ENCODE data around the gene DCC.

Gene DCC

DNA sequence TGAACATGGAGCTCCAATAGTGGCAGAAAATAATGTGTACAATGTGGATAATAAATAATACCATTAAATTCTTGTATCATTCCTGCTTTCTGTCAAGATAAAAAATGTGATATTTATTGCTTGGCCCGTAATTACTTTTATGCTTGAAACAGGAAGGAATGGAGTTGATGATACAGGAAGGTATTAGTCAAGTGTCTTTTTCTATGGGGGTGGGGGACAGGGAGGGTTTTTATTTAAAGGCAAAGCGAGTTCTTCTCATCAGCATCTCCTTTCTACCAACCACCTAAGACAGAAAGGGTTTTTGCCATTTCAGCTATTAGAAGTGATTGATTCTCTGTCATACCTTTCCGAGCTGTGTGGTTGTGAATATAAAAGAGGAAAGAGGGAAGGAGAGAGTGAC lies 135.3 kb downstream of the DCC start:
- no peak overlapping the region for H3K4me3 ChIP-seq (ENCODE audit: insufficient read depth, low read depth, low read length, poor library complexity, severe bottlenecking)
- no peaks in the 10 kb centered on the region for H3K36me3 ChIP-seq (ENCODE audit: control insufficient read depth, insufficient read depth, low read length)
- DNase-seq = no peak
- no peaks in the 10 kb centered on the region for H3K9me3 ChIP-seq (ENCODE audit: control insufficient read depth, low read length)
- H3K27ac ChIP-seq (ENCODE audit: insufficient read depth, low read length, poor library complexity, severe bottlenecking) = no peak overlapping the region
- no peaks in the 10 kb centered on the region for H3K4me1 ChIP-seq (ENCODE audit: control insufficient read depth, insufficient read depth, low read length, poor library complexity, severe bottlenecking)
- no peaks in the 10 kb centered on the region for H3K27me3 ChIP-seq (replicated peaks; ENCODE audit: control insufficient read depth, insufficient read depth, low read length, poor library complexity, severe bottlenecking)

DNA sequence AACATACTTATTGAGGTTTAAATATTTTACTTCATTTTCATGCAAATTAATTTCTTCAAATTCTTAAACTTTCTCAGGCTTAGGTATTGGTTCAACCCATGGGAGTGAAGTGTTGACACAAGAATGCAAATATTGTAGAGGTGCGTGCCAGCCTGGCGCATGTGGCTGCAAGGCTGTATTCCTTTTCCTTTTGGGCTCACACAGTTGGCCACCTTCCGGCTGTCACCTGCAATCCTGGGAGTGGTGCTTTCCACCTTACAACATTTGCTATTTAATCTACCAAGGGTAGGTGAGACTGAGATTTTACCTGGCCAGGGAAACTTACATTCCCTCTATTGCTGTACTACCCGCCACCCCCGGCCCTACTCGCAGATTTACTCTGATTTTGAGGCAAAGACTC lies 141.1 kb downstream of the DCC start:
- Histone ChIP-seq H3K9me3 (ENCODE audit: control insufficient read depth, low read length) (no peaks in the 10 kb centered on the region), H3K36me3 (ENCODE audit: control insufficient read depth, insufficient read depth, low read length) (no peaks in the 10 kb centered on the region), H3K27me3 (replicated peaks; ENCODE audit: control insufficient read depth, insufficient read depth, low read length, poor library complexity, severe bottlenecking) (no peaks in the 10 kb centered on the region), H3K27ac (ENCODE audit: insufficient read depth, low read length, poor library complexity, severe bottlenecking) (no peak overlapping the region), H3K4me1 (ENCODE audit: control insufficient read depth, insufficient read depth, low read length, poor library complexity, severe bottlenecking) (no peaks in the 10 kb centered on the region), H3K4me3 (ENCODE audit: insufficient read depth, low read depth, low read length, poor library complexity, severe bottlenecking) (no peak overlapping the region)
- no peak for DNase-seq

DNA sequence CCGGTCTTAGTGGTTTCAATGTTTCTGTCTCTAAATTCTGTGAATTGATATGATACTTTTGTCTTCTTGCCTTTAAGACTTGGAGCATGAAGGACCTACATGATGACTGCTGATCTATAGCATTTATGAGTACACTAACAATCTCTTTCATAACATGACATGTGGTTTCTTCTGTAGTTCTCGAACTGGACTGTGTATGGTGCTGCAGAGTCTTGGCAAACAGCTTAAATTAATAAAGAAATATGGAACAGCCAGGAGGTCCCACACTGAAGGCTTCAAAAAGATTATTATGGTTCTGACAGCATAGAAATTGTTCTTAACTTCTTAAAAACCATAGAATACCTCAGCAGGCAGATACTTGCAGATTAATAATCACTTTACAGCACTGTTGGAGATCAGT lies 145.0 kb downstream of the DCC start:
- Histone ChIP-seq H3K27ac (ENCODE audit: insufficient read depth, low read length, poor library complexity, severe bottlenecking) (no peak overlapping the region), H3K4me1 (ENCODE audit: control insufficient read depth, insufficient read depth, low read length, poor library complexity, severe bottlenecking) (no peaks in the 10 kb centered on the region), H3K36me3 (ENCODE audit: control insufficient read depth, insufficient read depth, low read length) (no peaks in the 10 kb centered on the region), H3K9me3 (ENCODE audit: control insufficient read depth, low read length) (no peaks in the 10 kb centered on the region), H3K4me3 (ENCODE audit: insufficient read depth, low read depth, low read length, poor library complexity, severe bottlenecking) (no peak overlapping the region), H3K27me3 (replicated peaks; ENCODE audit: control insufficient read depth, insufficient read depth, low read length, poor library complexity, severe bottlenecking) (no peaks in the 10 kb centered on the region)
- no peak for DNase-seq

DNA sequence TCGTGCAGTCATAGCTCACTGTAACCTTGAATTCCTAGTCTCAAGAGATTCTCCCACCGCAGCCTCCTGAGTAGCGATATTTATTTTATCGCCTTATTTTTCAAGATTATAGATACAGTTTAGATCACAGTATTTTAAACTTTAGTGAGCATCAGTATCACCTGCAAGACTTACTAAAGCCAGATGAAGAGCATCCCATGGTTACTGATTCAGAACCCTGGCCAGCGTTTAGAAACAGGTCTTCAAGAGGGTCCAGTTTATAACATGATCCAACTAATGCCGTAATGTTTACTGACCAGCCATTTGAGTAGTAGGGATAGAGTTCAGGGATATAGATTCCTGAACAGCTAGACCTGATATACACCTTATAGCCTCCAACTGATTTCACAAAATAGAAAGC lies 146.1 kb downstream of the DCC start:
- Histone ChIP-seq H3K27ac (ENCODE audit: insufficient read depth, low read length, poor library complexity, severe bottlenecking) (no peak overlapping the region), H3K4me3 (ENCODE audit: insufficient read depth, low read depth, low read length, poor library complexity, severe bottlenecking) (no peak overlapping the region), H3K4me1 (ENCODE audit: control insufficient read depth, insufficient read depth, low read length, poor library complexity, severe bottlenecking) (no peaks in the 10 kb centered on the region), H3K36me3 (ENCODE audit: control insufficient read depth, insufficient read depth, low read length) (no peaks in the 10 kb centered on the region), H3K9me3 (ENCODE audit: control insufficient read depth, low read length) (no peaks in the 10 kb centered on the region), H3K27me3 (replicated peaks; ENCODE audit: control insufficient read depth, insufficient read depth, low read length, poor library complexity, severe bottlenecking) (no peaks in the 10 kb centered on the region)
- DNase-seq = no peak

DNA sequence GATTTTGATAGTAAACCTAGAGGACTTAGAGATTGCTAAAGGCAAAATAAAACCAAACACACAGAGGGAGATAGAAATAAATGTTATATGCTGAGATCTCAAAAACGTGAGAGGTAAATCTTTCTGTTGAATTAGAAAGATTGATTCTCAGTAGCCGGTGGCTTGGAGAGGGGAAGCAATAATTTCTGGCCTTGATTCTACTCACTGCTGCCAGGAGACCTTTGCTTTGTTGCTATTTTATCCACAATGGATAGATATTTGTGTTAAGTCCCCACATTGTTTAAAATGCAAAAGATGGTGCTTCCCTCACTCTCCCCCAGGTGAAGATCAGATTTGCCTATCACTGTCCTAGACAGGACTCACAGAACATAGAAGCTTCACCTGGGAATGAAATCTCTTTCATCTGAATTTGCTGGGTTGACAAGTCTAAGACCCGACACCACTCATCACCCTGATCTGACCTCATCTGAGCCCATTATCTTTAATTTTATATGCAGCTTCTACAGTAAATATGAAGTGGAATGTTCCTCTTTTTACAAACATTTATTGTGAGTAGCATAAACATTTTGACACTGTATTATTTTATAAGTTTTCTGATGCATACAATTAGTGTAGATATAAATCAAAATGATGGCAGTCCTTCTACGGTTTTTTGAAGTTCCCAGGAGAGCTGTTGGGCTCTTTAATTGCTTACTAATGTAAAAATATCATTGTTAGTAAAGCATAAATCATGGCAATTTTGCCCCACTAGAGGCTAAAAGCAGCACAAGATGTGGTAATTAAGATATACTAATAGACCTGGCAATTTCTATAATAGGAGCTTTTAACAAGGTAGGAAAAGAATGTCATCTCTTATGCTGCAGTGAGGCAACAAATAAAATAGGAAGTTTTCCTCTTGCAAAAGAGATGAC lies 149.7 kb downstream of the DCC start:
- Histone ChIP-seq H3K36me3 (ENCODE audit: control insufficient read depth, insufficient read depth, low read length) (no peaks in the 10 kb centered on the region), H3K27ac (ENCODE audit: insufficient read depth, low read length, poor library complexity, severe bottlenecking) (no peak overlapping the region), H3K27me3 (replicated peaks; ENCODE audit: control insufficient read depth, insufficient read depth, low read length, poor library complexity, severe bottlenecking) (no peaks in the 10 kb centered on the region), H3K9me3 (ENCODE audit: control insufficient read depth, low read length) (no peaks in the 10 kb centered on the region), H3K4me3 (ENCODE audit: insufficient read depth, low read depth, low read length, poor library complexity, severe bottlenecking) (no peak overlapping the region), H3K4me1 (ENCODE audit: control insufficient read depth, insufficient read depth, low read length, poor library complexity, severe bottlenecking) (no peaks in the 10 kb centered on the region)
- DNase-seq = no peak

DNA sequence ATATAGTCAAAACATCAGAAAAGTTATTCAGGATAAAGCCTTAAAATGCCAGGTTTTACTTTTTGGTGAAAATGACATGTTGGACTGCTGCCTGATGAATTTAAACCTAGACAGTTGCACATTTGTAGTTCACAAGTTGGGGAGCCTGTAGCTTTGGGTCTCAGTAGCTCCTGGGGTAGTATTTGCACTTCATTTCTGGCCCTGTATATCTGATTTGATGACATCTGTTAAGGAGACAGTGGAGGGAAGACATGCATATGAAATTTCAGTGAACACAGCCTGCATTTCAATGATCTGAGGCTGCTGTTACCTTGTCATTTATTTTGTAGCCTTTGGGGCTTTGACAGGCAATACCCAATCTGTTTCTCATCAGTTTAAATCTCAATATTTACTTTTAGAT lies 156.4 kb downstream of the DCC start:
- no peak overlapping the region for H3K27ac ChIP-seq (ENCODE audit: insufficient read depth, low read length, poor library complexity, severe bottlenecking)
- H3K36me3 ChIP-seq (ENCODE audit: control insufficient read depth, insufficient read depth, low read length) = no peaks in the 10 kb centered on the region
- no peak for DNase-seq
- H3K9me3 ChIP-seq (ENCODE audit: control insufficient read depth, low read length) = no peaks in the 10 kb centered on the region
- no peaks in the 10 kb centered on the region for H3K4me1 ChIP-seq (ENCODE audit: control insufficient read depth, insufficient read depth, low read length, poor library complexity, severe bottlenecking)
- no peak overlapping the region for H3K4me3 ChIP-seq (ENCODE audit: insufficient read depth, low read depth, low read length, poor library complexity, severe bottlenecking)
- no peaks in the 10 kb centered on the region for H3K27me3 ChIP-seq (replicated peaks; ENCODE audit: control insufficient read depth, insufficient read depth, low read length, poor library complexity, severe bottlenecking)

DNA sequence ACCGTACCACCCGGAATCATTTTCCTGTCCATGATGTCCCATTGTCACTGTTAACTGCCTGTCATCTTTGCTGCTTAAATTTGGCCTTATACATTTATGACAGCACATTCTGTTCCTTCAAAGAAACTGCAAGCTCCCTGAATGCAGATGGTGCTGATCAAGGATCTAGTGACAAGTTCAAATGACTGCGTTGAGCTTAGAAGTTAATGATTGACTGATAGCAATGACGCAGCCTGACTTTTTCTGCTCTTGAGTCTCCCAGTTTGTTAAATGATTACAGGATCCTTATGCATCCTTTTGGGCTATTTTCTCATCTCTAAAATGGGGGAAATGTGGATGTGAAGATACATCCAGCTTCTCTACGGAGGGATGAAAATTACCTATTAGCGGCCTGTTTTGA lies 159.0 kb downstream of the DCC start:
- no peaks in the 10 kb centered on the region for H3K36me3 ChIP-seq (ENCODE audit: control insufficient read depth, insufficient read depth, low read length)
- no peaks in the 10 kb centered on the region for H3K9me3 ChIP-seq (ENCODE audit: control insufficient read depth, low read length)
- no peaks in the 10 kb centered on the region for H3K27me3 ChIP-seq (replicated peaks; ENCODE audit: control insufficient read depth, insufficient read depth, low read length, poor library complexity, severe bottlenecking)
- DNase-seq = no peak
- no peak overlapping the region for H3K4me3 ChIP-seq (ENCODE audit: insufficient read depth, low read depth, low read length, poor library complexity, severe bottlenecking)
- no peak overlapping the region for H3K27ac ChIP-seq (ENCODE audit: insufficient read depth, low read length, poor library complexity, severe bottlenecking)
- H3K4me1 ChIP-seq (ENCODE audit: control insufficient read depth, insufficient read depth, low read length, poor library complexity, severe bottlenecking) = no peaks in the 10 kb centered on the region

DNA sequence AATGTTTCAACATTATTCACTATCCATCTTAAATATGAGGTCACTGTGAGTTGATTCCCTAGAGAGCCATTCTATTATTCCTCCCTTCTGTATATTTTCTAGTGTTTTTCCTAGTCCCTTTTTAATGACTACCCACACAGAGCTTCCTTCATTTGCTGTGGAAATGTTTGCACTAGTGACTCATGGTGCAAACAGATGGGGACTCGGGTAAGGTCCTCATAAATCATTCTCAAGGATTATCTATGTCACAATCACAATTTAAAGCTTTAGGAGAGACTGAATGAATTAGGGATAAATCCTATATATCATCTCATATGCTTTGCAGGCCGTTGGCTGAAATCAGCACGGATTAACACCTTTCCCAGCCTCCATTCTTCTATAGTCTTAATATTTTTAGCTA lies 159.6 kb downstream of the DCC start:
- no peak overlapping the region for H3K27ac ChIP-seq (ENCODE audit: insufficient read depth, low read length, poor library complexity, severe bottlenecking)
- H3K36me3 ChIP-seq (ENCODE audit: control insufficient read depth, insufficient read depth, low read length) = no peaks in the 10 kb centered on the region
- H3K9me3 ChIP-seq (ENCODE audit: control insufficient read depth, low read length) = no peaks in the 10 kb centered on the region
- H3K27me3 ChIP-seq (replicated peaks; ENCODE audit: control insufficient read depth, insufficient read depth, low read length, poor library complexity, severe bottlenecking) = no peaks in the 10 kb centered on the region
- no peak overlapping the region for H3K4me3 ChIP-seq (ENCODE audit: insufficient read depth, low read depth, low read length, poor library complexity, severe bottlenecking)
- H3K4me1 ChIP-seq (ENCODE audit: control insufficient read depth, insufficient read depth, low read length, poor library complexity, severe bottlenecking) = no peaks in the 10 kb centered on the region
- DNase-seq = no peak

DNA sequence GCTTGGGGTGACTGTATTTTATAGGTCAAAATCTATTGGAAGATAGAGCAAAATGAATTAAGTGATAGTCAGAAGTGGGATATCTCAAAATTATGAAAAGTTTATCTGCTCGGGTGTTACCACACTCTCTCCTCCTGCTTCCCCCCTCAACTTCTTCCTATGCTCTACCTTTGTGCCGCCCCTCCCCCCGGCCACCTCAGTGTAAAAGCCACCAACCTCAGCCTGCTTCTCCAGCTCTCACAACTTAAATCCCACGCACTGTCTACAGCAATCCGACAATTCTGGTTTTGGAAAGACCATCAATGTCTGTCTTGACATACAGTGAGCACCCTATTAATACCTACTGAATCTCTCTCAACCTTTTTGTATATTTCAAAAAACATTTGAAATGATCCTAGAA lies 164.6 kb downstream of the DCC start:
- Histone ChIP-seq H3K4me3 (ENCODE audit: insufficient read depth, low read depth, low read length, poor library complexity, severe bottlenecking) (no peak overlapping the region), H3K4me1 (ENCODE audit: control insufficient read depth, insufficient read depth, low read length, poor library complexity, severe bottlenecking) (no peaks in the 10 kb centered on the region), H3K27me3 (replicated peaks; ENCODE audit: control insufficient read depth, insufficient read depth, low read length, poor library complexity, severe bottlenecking) (no peaks in the 10 kb centered on the region), H3K9me3 (ENCODE audit: control insufficient read depth, low read length) (no peaks in the 10 kb centered on the region), H3K27ac (ENCODE audit: insufficient read depth, low read length, poor library complexity, severe bottlenecking) (no peak overlapping the region), H3K36me3 (ENCODE audit: control insufficient read depth, insufficient read depth, low read length) (no peaks in the 10 kb centered on the region)
- no peak for DNase-seq

DNA sequence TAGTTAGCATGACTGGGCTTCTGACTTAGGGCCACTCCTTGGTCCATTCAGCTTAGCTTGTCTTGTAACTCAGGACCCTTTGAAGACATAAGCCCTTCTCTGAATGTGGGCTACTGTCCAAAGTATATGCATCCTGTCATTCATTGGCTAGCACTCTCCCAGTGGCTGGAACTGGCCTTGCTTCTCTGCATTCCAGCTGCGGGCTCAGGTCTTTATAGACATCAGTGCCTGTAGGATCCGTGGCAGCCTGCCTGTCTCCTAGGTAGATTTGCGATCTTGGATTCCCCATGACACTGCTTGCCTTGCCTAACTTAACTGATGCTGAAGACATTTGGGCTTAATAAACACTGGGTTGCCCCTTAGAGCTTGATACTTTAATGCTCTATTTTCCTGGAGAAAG lies 170.1 kb downstream of the DCC start:
- Histone ChIP-seq H3K27ac (ENCODE audit: insufficient read depth, low read length, poor library complexity, severe bottlenecking) (no peak overlapping the region), H3K4me3 (ENCODE audit: insufficient read depth, low read depth, low read length, poor library complexity, severe bottlenecking) (no peak overlapping the region), H3K4me1 (ENCODE audit: control insufficient read depth, insufficient read depth, low read length, poor library complexity, severe bottlenecking) (no peaks in the 10 kb centered on the region), H3K9me3 (ENCODE audit: control insufficient read depth, low read length) (no peaks in the 10 kb centered on the region), H3K27me3 (replicated peaks; ENCODE audit: control insufficient read depth, insufficient read depth, low read length, poor library complexity, severe bottlenecking) (no peaks in the 10 kb centered on the region), H3K36me3 (ENCODE audit: control insufficient read depth, insufficient read depth, low read length) (no peaks in the 10 kb centered on the region)
- no peak for DNase-seq
